Left ventricle myocardium inferior (tissue), 1 donor: Measurements from ENCODE around the gene GABBR2. TPM values are rescaled to one million over a fixed set of nuclear protein-coding genes. Genes with fewer than 3 reads are reported as not detected.

Experiments used
- DNase-seq: peaks from one replicate; pipeline ENCODE4 v3.0.0-alpha.2; 2020
- H3K27ac ChIP-seq: fragments of 200-600 bp; replicated peaks from 2 replicates; pipeline ENCODE4 v1.8.0; 2021
- H3K27me3 ChIP-seq: fragments of 200-600 bp; 2 replicates; pipeline ENCODE4 v1.8.0; 2021; ENCODE audit warnings: low read depth
- H3K36me3 ChIP-seq: fragments of 200-600 bp; 2 replicates; pipeline ENCODE4 v1.8.0; 2021
- H3K4me1 ChIP-seq: fragments of 200-600 bp; 2 replicates; pipeline ENCODE4 v1.8.0; 2021
- H3K4me3 ChIP-seq: fragments of 200-600 bp; 2 replicates; pipeline ENCODE4 v1.8.0; 2021; ENCODE audit warnings: mild to moderate bottlenecking, moderate library complexity
- H3K9me3 ChIP-seq: fragments of 200-600 bp; replicated peaks from 2 replicates; pipeline ENCODE4 v1.8.0; 2021
- intact Hi-C: fragments of 100-400 bp; cut with micrococcal nuclease; formaldehyde crosslinking; loops from one replicate; pipeline ENCODE4 v1.11.0; 2022
- total RNA-seq: library from RNA; stranded (reverse); fragmentation: NEBNext Ultra II Directional; extraction: Animal tissue kit (Norgen Biotek cat#: 25700); gene quantifications from one replicate; pipeline ENCODE4 v1.2.1, GENCODE V29; 2021
- TF ChIP-seq, protein P1 (sequence below): fragments of 200-600 bp; IDR thresholded peaks from 2 replicates; pipeline ENCODE4 v1.8.0; 2021; ENCODE audit warnings: antibody characterized with exemption, mild to moderate bottlenecking, borderline replicate concordance
- donor health status: DM: no; HTN: yes; CAD: no; lungs with severe emphysema.

Gene GABBR2
- total RNA-seq, 1 donor from 2014 or later: 1.1 TPM

GRCh38 chr9:98571643-98572042 is 137.1 kb downstream of the GABBR2 start:
- no peaks in the 10 kb centered on the region for H3K9me3 ChIP-seq
- TF ChIP-seq, protein P1, sequence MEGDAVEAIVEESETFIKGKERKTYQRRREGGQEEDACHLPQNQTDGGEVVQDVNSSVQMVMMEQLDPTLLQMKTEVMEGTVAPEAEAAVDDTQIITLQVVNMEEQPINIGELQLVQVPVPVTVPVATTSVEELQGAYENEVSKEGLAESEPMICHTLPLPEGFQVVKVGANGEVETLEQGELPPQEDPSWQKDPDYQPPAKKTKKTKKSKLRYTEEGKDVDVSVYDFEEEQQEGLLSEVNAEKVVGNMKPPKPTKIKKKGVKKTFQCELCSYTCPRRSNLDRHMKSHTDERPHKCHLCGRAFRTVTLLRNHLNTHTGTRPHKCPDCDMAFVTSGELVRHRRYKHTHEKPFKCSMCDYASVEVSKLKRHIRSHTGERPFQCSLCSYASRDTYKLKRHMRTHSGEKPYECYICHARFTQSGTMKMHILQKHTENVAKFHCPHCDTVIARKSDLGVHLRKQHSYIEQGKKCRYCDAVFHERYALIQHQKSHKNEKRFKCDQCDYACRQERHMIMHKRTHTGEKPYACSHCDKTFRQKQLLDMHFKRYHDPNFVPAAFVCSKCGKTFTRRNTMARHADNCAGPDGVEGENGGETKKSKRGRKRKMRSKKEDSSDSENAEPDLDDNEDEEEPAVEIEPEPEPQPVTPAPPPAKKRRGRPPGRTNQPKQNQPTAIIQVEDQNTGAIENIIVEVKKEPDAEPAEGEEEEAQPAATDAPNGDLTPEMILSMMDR: no peak
- intact Hi-C loops: no loop called here
- DNase-seq: no peak
- H3K4me3 ChIP-seq: no peak overlapping the region
- no peaks in the 10 kb centered on the region for H3K36me3 ChIP-seq
- H3K27me3 ChIP-seq: peaks cover 67% of the 10 kb centered on the region
- no peaks in the 10 kb centered on the region for H3K4me1 ChIP-seq
- no peak overlapping the region for H3K27ac ChIP-seq

DNA sequence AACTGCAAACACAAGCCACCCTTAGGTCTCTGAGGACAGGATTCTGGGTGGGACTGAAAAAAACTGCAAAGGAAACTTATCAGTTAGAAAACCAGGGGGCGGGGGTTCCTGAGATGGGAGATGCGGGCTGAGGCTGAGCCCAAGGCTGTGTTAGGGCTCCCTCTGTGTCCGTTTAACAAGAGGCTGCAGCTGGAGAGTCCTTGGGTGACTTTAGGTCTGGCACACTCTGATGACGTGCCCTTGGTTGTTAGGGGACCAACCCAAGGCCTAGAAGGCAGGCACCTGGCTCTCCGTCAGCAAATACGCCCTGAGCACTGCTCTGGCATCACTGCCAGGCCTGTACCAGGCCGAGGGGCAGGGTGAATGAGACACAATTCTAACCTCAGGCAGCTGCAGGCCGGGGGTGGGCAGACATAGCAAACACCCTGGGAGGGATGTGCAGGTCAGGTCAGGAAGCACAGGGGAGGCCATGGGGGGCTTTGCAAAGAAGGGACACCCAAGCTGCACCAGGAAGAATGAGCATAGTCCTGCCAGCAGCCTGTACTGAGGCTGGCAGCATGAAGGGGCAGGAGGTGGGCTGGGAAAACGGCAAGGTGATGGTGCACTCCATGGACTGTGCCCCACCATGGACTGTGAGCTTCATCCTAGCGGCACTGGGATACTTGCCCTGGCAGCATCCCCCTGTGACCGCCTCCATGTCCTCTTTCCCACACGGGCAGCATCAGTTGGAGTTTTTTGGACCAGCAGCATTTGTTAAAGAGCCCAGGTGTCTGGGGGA is 137.9 kb downstream of the GABBR2 start:
- no peaks in the 10 kb centered on the region for H3K4me1 ChIP-seq
- no peak for DNase-seq
- H3K4me3 ChIP-seq: no peak overlapping the region
- H3K9me3 ChIP-seq: no peaks in the 10 kb centered on the region
- no peak overlapping the region for H3K27ac ChIP-seq
- intact Hi-C loops: no loop called here
- TF ChIP-seq, protein P1: no peak
- no peaks in the 10 kb centered on the region for H3K36me3 ChIP-seq
- peaks cover 65% of the 10 kb centered on the region for H3K27me3 ChIP-seq

DNA sequence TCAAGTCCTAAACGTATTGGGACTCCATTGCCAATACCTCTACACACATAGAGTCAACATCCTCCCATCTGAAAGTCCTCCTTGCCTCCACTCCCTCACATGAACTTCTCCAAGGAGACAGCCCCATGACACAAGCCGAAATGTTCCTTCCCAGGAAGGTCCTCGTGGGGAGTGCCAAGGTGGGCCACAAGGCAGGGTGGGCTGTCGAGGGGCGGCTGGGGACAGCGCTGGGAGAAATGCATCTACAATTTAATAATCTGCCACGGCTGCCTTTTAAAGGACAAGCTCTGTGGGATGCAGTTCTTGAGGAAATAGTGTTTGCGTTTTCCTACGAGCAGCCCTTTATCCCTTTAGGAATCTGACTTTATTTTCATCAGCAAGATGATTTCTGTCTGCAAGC is 138.7 kb downstream of the GABBR2 start:
- TF ChIP-seq, protein P1: no peak
- no peak for DNase-seq
- H3K36me3 ChIP-seq: no peaks in the 10 kb centered on the region
- H3K27ac ChIP-seq: no peak overlapping the region
- H3K9me3 ChIP-seq: no peaks in the 10 kb centered on the region
- peaks cover 61% of the 10 kb centered on the region for H3K27me3 ChIP-seq
- H3K4me1 ChIP-seq: no peaks in the 10 kb centered on the region
- intact Hi-C loops: no loop called here
- no peak overlapping the region for H3K4me3 ChIP-seq

DNA sequence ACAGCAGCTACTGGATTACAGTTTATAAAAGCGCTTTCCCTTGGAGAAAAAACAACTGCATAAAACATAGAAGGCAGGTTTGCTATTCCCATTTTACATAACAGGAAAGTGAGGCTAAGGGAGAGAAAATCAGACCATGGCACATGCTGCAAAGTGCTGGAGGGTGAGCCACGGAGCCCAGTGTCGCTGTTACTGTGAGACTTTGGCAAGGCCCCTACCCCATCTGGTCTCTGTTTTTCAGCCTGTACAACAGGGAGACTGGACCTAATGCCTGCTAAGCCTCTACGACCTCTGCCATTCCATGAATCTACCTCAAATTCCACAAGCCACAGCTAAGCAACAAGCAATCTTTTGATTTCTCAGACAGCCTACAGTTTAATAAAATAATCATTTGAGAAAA is 139.2 kb downstream of the GABBR2 start:
- TF ChIP-seq, protein P1: no peak
- Histone ChIP-seq H3K27ac (no peak overlapping the region), H3K36me3 (no peaks in the 10 kb centered on the region), H3K4me3 (no peak overlapping the region), H3K9me3 (no peaks in the 10 kb centered on the region), H3K4me1 (no peaks in the 10 kb centered on the region), H3K27me3 (peaks cover 58% of the 10 kb centered on the region)
- intact Hi-C loops: no loop called here
- no peak for DNase-seq

DNA sequence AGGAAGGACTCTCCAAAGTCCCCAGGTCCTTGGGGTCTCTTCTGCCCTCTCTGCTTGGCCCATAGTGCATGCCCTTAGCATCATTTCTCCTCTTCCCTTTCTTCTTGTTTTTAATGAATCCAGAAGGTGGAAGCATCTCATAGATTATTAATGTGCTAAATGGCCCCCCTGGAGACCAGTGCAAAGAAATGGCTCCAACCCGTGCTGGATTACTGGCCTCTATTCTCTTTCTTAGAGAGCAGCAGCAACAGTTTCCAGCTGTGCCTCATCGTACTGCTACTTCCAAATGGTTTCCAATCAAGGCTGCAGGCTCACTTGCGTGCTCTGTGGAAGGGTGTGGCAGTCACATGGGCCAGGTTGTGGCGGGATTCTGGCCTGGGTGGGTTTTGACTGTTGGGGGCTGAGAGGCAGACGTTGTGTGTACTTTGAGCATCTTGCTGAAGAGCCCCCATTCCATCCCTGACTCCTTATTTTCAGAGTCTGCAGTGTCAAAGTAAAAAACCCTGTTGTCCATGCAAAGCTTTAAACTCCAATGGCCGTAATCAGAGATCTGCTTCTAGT is 139.7 kb downstream of the GABBR2 start:
- Histone ChIP-seq H3K36me3 (no peaks in the 10 kb centered on the region), H3K9me3 (no peaks in the 10 kb centered on the region), H3K4me3 (no peak overlapping the region), H3K4me1 (no peaks in the 10 kb centered on the region), H3K27me3 (peaks cover 58% of the 10 kb centered on the region), H3K27ac (no peak overlapping the region)
- intact Hi-C loops: no loop called here
- TF ChIP-seq, protein P1: no peak
- DNase-seq: no peak
